ENCODE data around the gene ZFYVE28.

- no peak for TF ChIP-seq TAF1 (IDR thresholded peaks at IDR 0.05; ENCODE audit: borderline replicate concordance, insufficient read depth, low read length)
- TF ChIP-seq SIN3A (IDR thresholded peaks at IDR 0.05; ENCODE audit: borderline replicate concordance, insufficient read depth, low read length), result no peak
- no peak for TF ChIP-seq POLR2AphosphoS5 (IDR thresholded peaks at IDR 0.05; ENCODE audit: low read depth, low read length)
- no peak for TF ChIP-seq REST (IDR thresholded peaks at IDR 0.05; ENCODE audit: insufficient read depth in 1 of 2, low read depth in 2 of 2, low read length in 2 of 2)
Observed at GRCh38 chr4:2256781-2257191, 161.7 kb downstream of the ZFYVE28 start.
